Measurements from ENCODE around the gene C19orf44. TPM values are rescaled to one million over a fixed set of nuclear protein-coding genes. Genes with fewer than 3 reads are reported as not detected.

Gene C19orf44
- total RNA-seq, 3 donors from 2014 or later (not counting 1 experiment from before 2014, with no cell fraction given) = 1.2 to 2.8 (median 1.4) TPM

- no peaks in the 10 kb centered on the region for H3K36me3 Mint-ChIP-seq
- WGBS (ENCODE audit: insufficient coverage) = 91% methylated on average over 14 of the region's 15 CpGs
- ATAC-seq = no peak
Observed at GRCh38 chr19:16516381-16516780, 20.2 kb downstream of the C19orf44 start.

GRCh38 chr19:16516923-16517610, 20.9 kb downstream of the C19orf44 start:
- peak overlapping the region; percentile 36 to 63 for H3K27ac Mint-ChIP-seq
- no peaks in the 10 kb centered on the region for H3K27me3 Mint-ChIP-seq (ENCODE audit: low read depth in 2 of 2)
- peaks cover 46% of the 10 kb centered on the region for H3K36me3 ChIP-seq (ENCODE audit: control insufficient read depth, insufficient read depth, low read length)
- no peak overlapping the region for H3K27ac ChIP-seq (ENCODE audit: low read length)
- H3K27me3 ChIP-seq (ENCODE audit: control insufficient read depth, insufficient read depth, low read length) = no peaks in the 10 kb centered on the region
- intact Hi-C loops (cut with micrococcal nuclease) = no loop called here
- TF ChIP-seq CTCF (IDR thresholded peaks at IDR 0.05) = no peak
- H3K9me3 ChIP-seq (ENCODE audit: control insufficient read depth, insufficient read depth, low read length) = no peaks in the 10 kb centered on the region
- no peak overlapping the region for H3K4me3 Mint-ChIP-seq
- H3K9me3 Mint-ChIP-seq = no peaks in the 10 kb centered on the region
- DNase-seq (no peak), ATAC-seq (peak; percentile 50 to 84 (median 65))
- no peak overlapping the region for H3K4me3 ChIP-seq (ENCODE audit: low read length)
- no peaks in the 10 kb centered on the region for H3K36me3 Mint-ChIP-seq
- peaks cover 7% of the 10 kb centered on the region in 2 donors for H3K4me1 Mint-ChIP-seq
- peaks cover 13% of the 10 kb centered on the region for H3K4me1 ChIP-seq (ENCODE audit: control insufficient read depth, insufficient read depth, low read length)
- 64% methylated on average over 14 of the region's 14 CpGs for WGBS (ENCODE audit: insufficient coverage)

More at GRCh38 chr19:16516381-16516780, 20.2 kb downstream of the C19orf44 start:
- TF ChIP-seq CTCF (IDR thresholded peaks at IDR 0.05) = no peak
- DNase-seq = no peak
- Histone ChIP-seq H3K9me3 (ENCODE audit: control insufficient read depth, insufficient read depth, low read length) (no peaks in the 10 kb centered on the region), H3K27ac (ENCODE audit: low read length) (no peak overlapping the region), H3K4me3 (ENCODE audit: low read length) (no peak overlapping the region), H3K27me3 (ENCODE audit: control insufficient read depth, insufficient read depth, low read length) (no peaks in the 10 kb centered on the region), H3K4me1 (ENCODE audit: control insufficient read depth, insufficient read depth, low read length) (peaks cover 13% of the 10 kb centered on the region), H3K36me3 (ENCODE audit: control insufficient read depth, insufficient read depth, low read length) (peaks cover 41% of the 10 kb centered on the region)
- H3K4me3 Mint-ChIP-seq = no peak overlapping the region
- H3K4me1 Mint-ChIP-seq = peaks cover 7% of the 10 kb centered on the region in 2 donors
- intact Hi-C loops (cut with micrococcal nuclease) = no loop called here
- H3K27me3 Mint-ChIP-seq (ENCODE audit: low read depth in 2 of 2) = no peaks in the 10 kb centered on the region
- H3K9me3 Mint-ChIP-seq = no peaks in the 10 kb centered on the region
- peak overlapping the region in 1 of 2 donors; percentile 63 for H3K27ac Mint-ChIP-seq

- H3K36me3 ChIP-seq (ENCODE audit: control insufficient read depth, insufficient read depth, low read length) = peaks cover 53% of the 10 kb centered on the region
- peaks cover 7% of the 10 kb centered on the region in 2 donors for H3K4me1 Mint-ChIP-seq
Observed at GRCh38 chr19:16518061-16518460, 21.9 kb downstream of the C19orf44 start.

More at GRCh38 chr19:16518061-16518460, 21.9 kb downstream of the C19orf44 start:
- Mint-ChIP-seq H3K27me3 (ENCODE audit: low read depth in 2 of 2) (no peaks in the 10 kb centered on the region), H3K27ac (no peak overlapping the region), H3K36me3 (no peaks in the 10 kb centered on the region), H3K9me3 (no peaks in the 10 kb centered on the region), H3K4me3 (no peak overlapping the region)
- no peak for ATAC-seq
- no peak overlapping the region for H3K4me3 ChIP-seq (ENCODE audit: low read length)
- peaks cover 13% of the 10 kb centered on the region for H3K4me1 ChIP-seq (ENCODE audit: control insufficient read depth, insufficient read depth, low read length)
- intact Hi-C loops (cut with micrococcal nuclease) = no loop called here
- H3K9me3 ChIP-seq (ENCODE audit: control insufficient read depth, insufficient read depth, low read length) = no peaks in the 10 kb centered on the region
- WGBS (ENCODE audit: insufficient coverage) = 92% methylated on average over 14 of the region's 14 CpGs
- no peaks in the 10 kb centered on the region for H3K27me3 ChIP-seq (ENCODE audit: control insufficient read depth, insufficient read depth, low read length)
- no peak for DNase-seq
- no peak for TF ChIP-seq CTCF (IDR thresholded peaks at IDR 0.05)
- no peak overlapping the region for H3K27ac ChIP-seq (ENCODE audit: low read length)
